H9 (cell line): ENCODE measurements around the gene TMEM156. TPM values are rescaled to one million over a fixed set of nuclear protein-coding genes. Genes with fewer than 3 reads are reported as not detected.

Source experiments
- DNase-seq: peaks from one replicate; pipeline ENCODE4 v3.0.0-alpha.2; 2017
- H2AFZ ChIP-seq: one replicate; pipeline ENCODE4 v1.6.1; 2013; ENCODE audit warnings: mild to moderate bottlenecking, low read length, control low read depth, moderate library complexity
- H2AK5ac ChIP-seq: 2 replicates; pipeline ENCODE4 v1.6.1; 2013; ENCODE audit warnings: low read length, control low read depth, mixed read lengths; ENCODE audit not compliant: insufficient read length
- H2BK120ac ChIP-seq: one replicate; pipeline ENCODE4 v1.6.1; 2013; ENCODE audit warnings: low read depth, mild to moderate bottlenecking, low read length, control low read depth, inconsistent platforms; ENCODE audit not compliant: poor library complexity, severe bottlenecking
- H2BK12ac ChIP-seq: 2 replicates; pipeline ENCODE4 v1.6.1; 2013; ENCODE audit warnings: low read length, control low read depth, mixed read lengths, low read depth; ENCODE audit not compliant: insufficient read length
- H2BK15ac ChIP-seq: 2 replicates; pipeline ENCODE4 v1.6.1; 2013; ENCODE audit warnings: low read depth, low read length, control low read depth
- H2BK20ac ChIP-seq: one replicate; pipeline ENCODE4 v1.6.1; 2013; ENCODE audit warnings: low read depth, mild to moderate bottlenecking, low read length, control low read depth, inconsistent platforms; ENCODE audit not compliant: poor library complexity, severe bottlenecking
- H2BK5ac ChIP-seq: 2 replicates; pipeline ENCODE4 v1.6.1; 2013; ENCODE audit warnings: low read length, control low read depth, mixed read lengths; ENCODE audit not compliant: insufficient read length
- H3K14ac ChIP-seq: 2 replicates; pipeline ENCODE4 v1.6.1; 2013; ENCODE audit warnings: low read length, control low read depth; ENCODE audit not compliant: insufficient read depth
- H3K18ac ChIP-seq: 2 replicates; pipeline ENCODE4 v1.6.1; 2013; ENCODE audit warnings: low read depth, mild to moderate bottlenecking, mixed read lengths, low read length, control low read depth; ENCODE audit not compliant: insufficient read length
- H3K23ac ChIP-seq: 2 replicates; pipeline ENCODE4 v1.6.1; 2013; ENCODE audit warnings: low read length, control low read depth, mixed read lengths, low read depth; ENCODE audit not compliant: insufficient read length
- H3K23me2 ChIP-seq: 2 replicates; pipeline ENCODE4 v1.6.1; 2013; ENCODE audit warnings: low read depth, mild to moderate bottlenecking, mixed read lengths, low read length, control low read depth; ENCODE audit not compliant: insufficient read length, poor library complexity, severe bottlenecking
- H3K27ac ChIP-seq: 2 replicates; pipeline ENCODE4 v1.5.1; 2013; ENCODE audit warnings: low read length, control low read depth, mixed read lengths, low read depth; ENCODE audit not compliant: insufficient read length
- H3K27me3 ChIP-seq: 2 replicates; pipeline ENCODE4 v1.6.1; 2013; ENCODE audit warnings: low read length, control low read depth, inconsistent platforms; ENCODE audit not compliant: insufficient read depth
- H3K4ac ChIP-seq: 2 replicates; pipeline ENCODE4 v1.6.1; 2013; ENCODE audit warnings: low read depth, mild to moderate bottlenecking, control low read depth, inconsistent platforms, low read length, moderate library complexity
- H3K4me1 ChIP-seq: 2 replicates; pipeline ENCODE4 v1.6.1; 2013; ENCODE audit warnings: low read length, control low read depth, inconsistent platforms; ENCODE audit not compliant: insufficient read depth
- H3K4me2 ChIP-seq: 2 replicates; pipeline ENCODE4 v1.6.1; 2013; ENCODE audit warnings: low read length, control low read depth, mixed read lengths; ENCODE audit not compliant: insufficient read length, insufficient read depth
- H3K56ac ChIP-seq: 2 replicates; pipeline ENCODE4 v1.6.1; 2013; ENCODE audit warnings: low read depth, mild to moderate bottlenecking, mixed read lengths, low read length, control low read depth; ENCODE audit not compliant: insufficient read length
- H3K79me1 ChIP-seq: 2 replicates; pipeline ENCODE4 v1.6.1; 2013; ENCODE audit warnings: low read depth, mild to moderate bottlenecking, moderate library complexity, low read length, control low read depth, inconsistent platforms; ENCODE audit not compliant: insufficient read depth, poor library complexity, severe bottlenecking
- H3K79me2 ChIP-seq: 2 replicates; pipeline ENCODE4 v1.6.1; 2013; ENCODE audit warnings: low read length, control low read depth, inconsistent platforms; ENCODE audit not compliant: insufficient read depth
- H3K9ac ChIP-seq: 2 replicates; pipeline ENCODE4 v1.6.1; 2013; ENCODE audit warnings: low read length, control low read depth, mixed read lengths; ENCODE audit not compliant: insufficient read length; ENCODE audit errors: extremely low read depth
- H3K9me3 ChIP-seq: one replicate; pipeline ENCODE4 v1.6.1; 2013; ENCODE audit warnings: low read depth, low read length, inconsistent platforms; ENCODE audit not compliant: control insufficient read depth
- H3T11ph ChIP-seq: one replicate; pipeline ENCODE4 v1.6.1; 2013; ENCODE audit warnings: mild to moderate bottlenecking, low read length, control low read depth, inconsistent platforms
- H4K20me1 ChIP-seq: one replicate; pipeline ENCODE4 v1.6.1; 2013; ENCODE audit not compliant: control insufficient read depth, insufficient read length, insufficient read depth
- H4K5ac ChIP-seq: 2 replicates; pipeline ENCODE4 v1.6.1; 2013; ENCODE audit warnings: low read depth, mild to moderate bottlenecking, mixed read lengths, low read length, control low read depth; ENCODE audit not compliant: insufficient read length
- H4K8ac ChIP-seq: replicated peaks from 2 replicates; pipeline ENCODE4 v1.6.1; 2013; ENCODE audit warnings: low read length, control low read depth, mixed read lengths, low read depth; ENCODE audit not compliant: insufficient read length
- H4K91ac ChIP-seq: 2 replicates; pipeline ENCODE4 v1.6.1; 2013; ENCODE audit warnings: low read depth, mild to moderate bottlenecking, moderate library complexity, mixed read lengths, low read length, control low read depth; ENCODE audit not compliant: insufficient read length
- H3K27ac Mint-ChIP-seq, 3 experiments: 2 replicates in 2 of 3; 3 replicates in 1 of 3; pipeline ENCODE4 v1.8.0; 2020 to 2021; ENCODE audit warnings: mixed read lengths in 3 of 3, mild to moderate bottlenecking in 1 of 3, moderate library complexity in 1 of 3
- H3K27me3 Mint-ChIP-seq: 2 replicates; pipeline ENCODE4 v1.8.0; 2021; ENCODE audit warnings: low read depth, mild to moderate bottlenecking, moderate library complexity, mixed read lengths
- H3K36me3 Mint-ChIP-seq, 3 experiments: 2 replicates in 2 of 3; 3 replicates in 1 of 3; pipeline ENCODE4 v1.8.0; 2020 to 2021; ENCODE audit warnings: low read depth in 3 of 3, mixed read lengths in 3 of 3; ENCODE audit not compliant: insufficient read depth in 1 of 3
- H3K4me1 Mint-ChIP-seq, 2 experiments: 2 replicates each; pipeline ENCODE4 v1.8.0; 2020; ENCODE audit warnings: mixed read lengths in 2 of 2
- H3K4me3 Mint-ChIP-seq, 2 experiments: 2 replicates in 1 of 2; 3 replicates in 1 of 2; pipeline ENCODE4 v1.8.0; 2020 to 2021; ENCODE audit warnings: mild to moderate bottlenecking in 2 of 2, mixed read lengths in 2 of 2, moderate library complexity in 1 of 2
- H3K9me3 Mint-ChIP-seq, 2 experiments: 2 replicates in 1 of 2; 3 replicates in 1 of 2; pipeline ENCODE4 v1.8.0; 2020; ENCODE audit warnings: mild to moderate bottlenecking in 2 of 2, mixed read lengths in 2 of 2, moderate library complexity in 1 of 2
- WGBS: extraction: QIAGEN DNeasy Blood & Tissue Kit; methylation state at CpG from one replicate; pipeline ENCODE4 v1.1.7; 2013; ENCODE audit warnings: missing lambda C conversion rate, low lambda C conversion rate, mixed read lengths; ENCODE audit not compliant: insufficient read length; ENCODE audit errors: extremely low coverage; 5-methylcytosine and 5-hydroxymethylcytosine counted together
- total RNA-seq: library from RNA; stranded (reverse); gene quantifications from 2 replicates; pipeline ENCODE4 v1.2.1, GENCODE V29; 2021
- TF ChIP-seq, protein P1 (sequence below): fragments of 200-600 bp; sonication (generic); conservative IDR thresholded peaks from 3 replicates; pipeline ENCODE4 v1.8.0; 2021; ENCODE audit warnings: antibody characterized with exemption, mild to moderate bottlenecking

TMEM156 gene
- total RNA-seq, 1 experiment from 2014 or later, result not detected

DNA sequence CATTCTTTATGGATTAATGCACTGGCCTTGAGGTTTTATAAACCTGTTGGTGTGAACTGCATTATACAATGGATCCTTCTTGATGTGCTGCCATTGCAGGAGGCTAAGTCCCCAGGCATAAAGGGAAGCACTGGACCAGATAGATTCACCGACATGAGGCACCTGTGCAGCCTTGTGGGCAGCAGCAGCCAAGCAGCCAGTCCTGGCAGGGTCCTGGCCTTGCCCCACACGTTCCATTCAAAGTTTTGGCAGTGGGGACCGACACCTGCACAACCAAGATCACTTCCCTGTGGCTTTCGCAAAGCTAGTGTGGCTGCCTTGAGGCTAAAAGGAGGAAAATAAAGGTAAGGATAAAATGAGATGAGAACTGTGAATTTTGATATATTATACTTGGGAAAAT lies 53.1 kb downstream of the TMEM156 start:
- no peak overlapping the region for H3K18ac ChIP-seq
- no peak overlapping the region for H2BK20ac ChIP-seq
- no peak overlapping the region for H4K91ac ChIP-seq
- Mint-ChIP-seq H3K4me3 (no peak overlapping the region), H3K36me3 (no peaks in the 10 kb centered on the region), H3K9me3 (no peaks in the 10 kb centered on the region), H3K27ac (no peak overlapping the region), H3K27me3 (no peaks in the 10 kb centered on the region; the same call in none of the 2 replicates), H3K4me1 (peaks cover 3 to 4% of the 10 kb centered on the region in 2 experiments)
- no peak overlapping the region for H2BK5ac ChIP-seq
- H3K79me2 ChIP-seq, result no peaks in the 10 kb centered on the region
- no peak overlapping the region for H4K5ac ChIP-seq
- no peak overlapping the region for H3K9ac ChIP-seq
- no peaks in the 10 kb centered on the region for H3K27me3 ChIP-seq
- H2BK15ac ChIP-seq, result no peak overlapping the region
- DNase-seq, result no peak
- H3K27ac ChIP-seq, result no peak overlapping the region
- no peak overlapping the region for H2BK120ac ChIP-seq
- H2AFZ ChIP-seq, result no peak overlapping the region
- no peak overlapping the region for H4K8ac ChIP-seq
- no peak overlapping the region for H2BK12ac ChIP-seq
- H2AK5ac ChIP-seq, result no peak overlapping the region
- H3K56ac ChIP-seq, result no peak overlapping the region
- TF ChIP-seq, protein P1, sequence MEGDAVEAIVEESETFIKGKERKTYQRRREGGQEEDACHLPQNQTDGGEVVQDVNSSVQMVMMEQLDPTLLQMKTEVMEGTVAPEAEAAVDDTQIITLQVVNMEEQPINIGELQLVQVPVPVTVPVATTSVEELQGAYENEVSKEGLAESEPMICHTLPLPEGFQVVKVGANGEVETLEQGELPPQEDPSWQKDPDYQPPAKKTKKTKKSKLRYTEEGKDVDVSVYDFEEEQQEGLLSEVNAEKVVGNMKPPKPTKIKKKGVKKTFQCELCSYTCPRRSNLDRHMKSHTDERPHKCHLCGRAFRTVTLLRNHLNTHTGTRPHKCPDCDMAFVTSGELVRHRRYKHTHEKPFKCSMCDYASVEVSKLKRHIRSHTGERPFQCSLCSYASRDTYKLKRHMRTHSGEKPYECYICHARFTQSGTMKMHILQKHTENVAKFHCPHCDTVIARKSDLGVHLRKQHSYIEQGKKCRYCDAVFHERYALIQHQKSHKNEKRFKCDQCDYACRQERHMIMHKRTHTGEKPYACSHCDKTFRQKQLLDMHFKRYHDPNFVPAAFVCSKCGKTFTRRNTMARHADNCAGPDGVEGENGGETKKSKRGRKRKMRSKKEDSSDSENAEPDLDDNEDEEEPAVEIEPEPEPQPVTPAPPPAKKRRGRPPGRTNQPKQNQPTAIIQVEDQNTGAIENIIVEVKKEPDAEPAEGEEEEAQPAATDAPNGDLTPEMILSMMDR, result no peak
- H3K23me2 ChIP-seq, result no peaks in the 10 kb centered on the region
- WGBS, result no CpG with 5 or more reads among the region's 4 CpGs
- H3K4ac ChIP-seq, result no peak overlapping the region
- H3K4me1 ChIP-seq, result no peaks in the 10 kb centered on the region
- H3K9me3 ChIP-seq, result no peaks in the 10 kb centered on the region
- H3K14ac ChIP-seq, result no peak overlapping the region
- H3K79me1 ChIP-seq, result no peaks in the 10 kb centered on the region
- no peak overlapping the region for H3K4me2 ChIP-seq
- no peak overlapping the region for H3K23ac ChIP-seq
- H4K20me1 ChIP-seq, result no peaks in the 10 kb centered on the region
- no peak overlapping the region for H3T11ph ChIP-seq
